CD4-positive, alpha-beta T cell (primary cell): ENCODE results near the gene GADL1. TPM values are rescaled to one million over a fixed set of nuclear protein-coding genes. Genes with fewer than 3 reads are reported as not detected.

ENCODE experiments used
- ATAC-seq: fragments of 200-7000 bp; cut with Tn5 transposase; one replicate; pipeline ENCODE4 v1.10.0; 2022; ENCODE audit warnings: mild to moderate bottlenecking; ENCODE audit not compliant: poor library complexity
- CTCF ChIA-PET: fragments of 350-600 bp; sonication (Branson Sonifier 250); formaldehyde crosslinking; loops from one replicate; lab custom pipeline; 2021; ENCODE audit warnings: antibody characterized with exemption, inconsistent platforms; lab: Charles Lee
- POLR2A ChIA-PET: fragments of 350-600 bp; sonication (Branson Sonifier 250); formaldehyde crosslinking; loops from one replicate; lab custom pipeline; 2021; ENCODE audit warnings: antibody characterized with exemption, inconsistent platforms; lab: Charles Lee
- DNase-seq, 14 experiments: peaks; one replicate each; pipeline ENCODE4 v3.0.0-alpha.2; 2013 to 2020; ENCODE audit warnings: mixed read lengths in 2 of 14
- H3K27ac ChIP-seq, 2 donors: one replicate each; pipeline versions ENCODE4 v1.5.1 to v1.7.0; 2013; ENCODE audit warnings: low read length in 2 of 2, low read depth in 1 of 2, mild to moderate bottlenecking in 1 of 2
- H3K27me3 ChIP-seq, 2 experiments: 1 replicate in 1 of 2; 2 replicates in 1 of 2; pipeline versions ENCODE4 v1.6.1 to v1.7.0; 2013; ENCODE audit warnings: low read length in 2 of 2, control low read depth in 1 of 2, mild to moderate bottlenecking in 1 of 2, moderate library complexity in 1 of 2; ENCODE audit not compliant: insufficient read depth in 2 of 2, control insufficient read depth in 1 of 2
- H3K36me3 ChIP-seq: one replicate; pipeline ENCODE4 v1.6.1; 2013; ENCODE audit warnings: low read length, control low read depth; ENCODE audit not compliant: insufficient read depth
- H3K4me1 ChIP-seq: one replicate; pipeline ENCODE4 v1.6.1; 2013; ENCODE audit warnings: low read length, control low read depth; ENCODE audit not compliant: insufficient read depth
- H3K4me3 ChIP-seq: one replicate; pipeline ENCODE4 v1.5.1; 2013; ENCODE audit warnings: mild to moderate bottlenecking, low read length, moderate library complexity
- H3K9me3 ChIP-seq, 2 experiments: 1 replicate in 1 of 2; 2 replicates in 1 of 2; pipeline versions ENCODE4 v1.6.1 to v1.7.0; 2013; ENCODE audit warnings: low read length in 2 of 2, mild to moderate bottlenecking in 2 of 2, control low read depth in 1 of 2, moderate library complexity in 1 of 2; ENCODE audit not compliant: control insufficient read depth in 1 of 2, insufficient read depth in 1 of 2
- H3K27ac Mint-ChIP-seq: one replicate; pipeline ENCODE4 v1.8.0; 2020; ENCODE audit warnings: mixed read lengths
- H3K27me3 Mint-ChIP-seq: one replicate; pipeline ENCODE4 v1.8.0; 2021; ENCODE audit warnings: mixed read lengths
- H3K36me3 Mint-ChIP-seq: one replicate; pipeline ENCODE4 v1.8.0; 2021; ENCODE audit warnings: low read depth, mixed read lengths
- H3K4me1 Mint-ChIP-seq: one replicate; pipeline ENCODE4 v1.8.0; 2021; ENCODE audit warnings: low read depth, mixed read lengths
- H3K4me3 Mint-ChIP-seq: one replicate; pipeline ENCODE4 v1.8.0; 2020; ENCODE audit warnings: mild to moderate bottlenecking, mixed read lengths
- H3K9me3 Mint-ChIP-seq: one replicate; pipeline ENCODE4 v1.8.0; 2020; ENCODE audit warnings: mixed read lengths
- intact Hi-C, 2 experiments: fragments of 100-400 bp; cut with DNase I in 1 of 2; cut with micrococcal nuclease in 1 of 2; formaldehyde crosslinking; loops; one replicate each; pipeline versions ENCODE4 v1.15.1 to v1.9.0; 2023 to 2025; cut with DNase I, micrococcal nuclease
- total RNA-seq, 174 experiments: library from RNA in 2 of 174; stranded (reverse) in 2 of 174; gene quantifications; one replicate each; pipeline ENCODE4 v1.2.3 and lab custom pipeline; 2021 to 2026
- TF ChIP-seq, protein P1 (sequence below): fragments of 200-600 bp; IDR thresholded peaks from one replicate; pipeline ENCODE4 v1.8.0; 2022; ENCODE audit warnings: antibody characterized with exemption, mild to moderate bottlenecking

The GADL1 gene
- total RNA-seq, 2 experiments from 2014 or later, result not detected

DNA sequence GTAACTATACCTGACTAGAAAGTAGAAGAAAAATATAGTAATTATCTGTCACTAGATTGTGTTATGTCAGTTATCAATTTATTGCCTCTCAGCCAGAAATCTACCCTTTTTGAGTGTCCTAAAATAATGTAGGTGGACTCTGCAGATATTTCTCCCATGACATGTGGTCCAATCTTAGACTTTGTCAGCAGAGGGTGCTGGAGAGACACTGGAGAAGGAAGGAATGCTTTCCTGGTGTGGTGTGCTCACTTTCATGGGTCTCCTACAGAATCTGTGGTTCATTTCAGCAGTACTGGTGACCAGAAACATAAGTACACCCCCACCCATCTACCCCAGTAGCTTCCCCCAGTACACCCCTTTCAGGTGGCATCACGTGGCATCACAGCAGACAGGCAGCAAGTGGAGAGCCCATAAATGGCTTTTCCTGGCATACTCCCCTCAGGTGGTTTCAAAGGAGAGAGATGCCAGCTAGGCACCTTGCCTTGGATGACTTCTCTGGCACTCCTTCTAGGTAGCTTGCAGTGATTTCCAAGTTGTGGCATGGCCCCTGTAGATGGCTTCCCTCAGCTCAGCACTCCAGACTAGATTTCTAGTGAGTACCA is 114.7 kb downstream of the GADL1 start:
- POLR2A ChIA-PET, result no interaction called here
- intact Hi-C loops, result no loop called here

DNA sequence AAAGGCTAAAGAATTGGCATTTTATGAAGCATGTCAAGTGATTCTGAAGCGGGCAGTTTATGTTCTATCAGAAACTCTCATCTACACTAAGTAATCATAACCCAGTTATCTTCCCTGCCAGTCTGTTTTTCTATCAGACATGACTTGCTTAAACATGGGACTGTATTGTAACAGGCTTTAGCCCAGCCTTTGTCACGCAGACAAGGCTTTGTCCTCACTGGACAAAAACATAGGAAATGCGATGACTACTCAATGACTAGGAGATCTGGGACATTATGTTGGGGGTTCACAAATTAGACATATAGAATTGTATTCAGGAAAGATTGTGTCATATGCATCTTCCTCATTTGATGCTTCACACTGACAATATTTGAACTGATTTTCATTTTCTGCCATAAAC is 115.5 kb downstream of the GADL1 start:
- POLR2A ChIA-PET, result no interaction called here
- H3K4me3 ChIP-seq, result no peak overlapping the region
- no peaks in the 10 kb centered on the region for H3K9me3 Mint-ChIP-seq
- H3K4me1 ChIP-seq, result no peaks in the 10 kb centered on the region
- ATAC-seq, result no peak
- H3K27ac ChIP-seq, result no peak overlapping the region
- no peaks in the 10 kb centered on the region for H3K36me3 ChIP-seq
- no peak overlapping the region for H3K4me3 Mint-ChIP-seq
- H3K36me3 Mint-ChIP-seq, result no peaks in the 10 kb centered on the region
- peak in 2 of 14 experiments; percentile 15 to 47 for DNase-seq
- intact Hi-C loops, result no loop called here
- no peaks in the 10 kb centered on the region for H3K4me1 Mint-ChIP-seq
- no peaks in the 10 kb centered on the region for H3K27me3 ChIP-seq
- CTCF ChIA-PET, result no interaction called here
- H3K27me3 Mint-ChIP-seq, result no peaks in the 10 kb centered on the region
- no peak overlapping the region for H3K27ac Mint-ChIP-seq
- no peaks in the 10 kb centered on the region for H3K9me3 ChIP-seq
- TF ChIP-seq, protein P1, sequence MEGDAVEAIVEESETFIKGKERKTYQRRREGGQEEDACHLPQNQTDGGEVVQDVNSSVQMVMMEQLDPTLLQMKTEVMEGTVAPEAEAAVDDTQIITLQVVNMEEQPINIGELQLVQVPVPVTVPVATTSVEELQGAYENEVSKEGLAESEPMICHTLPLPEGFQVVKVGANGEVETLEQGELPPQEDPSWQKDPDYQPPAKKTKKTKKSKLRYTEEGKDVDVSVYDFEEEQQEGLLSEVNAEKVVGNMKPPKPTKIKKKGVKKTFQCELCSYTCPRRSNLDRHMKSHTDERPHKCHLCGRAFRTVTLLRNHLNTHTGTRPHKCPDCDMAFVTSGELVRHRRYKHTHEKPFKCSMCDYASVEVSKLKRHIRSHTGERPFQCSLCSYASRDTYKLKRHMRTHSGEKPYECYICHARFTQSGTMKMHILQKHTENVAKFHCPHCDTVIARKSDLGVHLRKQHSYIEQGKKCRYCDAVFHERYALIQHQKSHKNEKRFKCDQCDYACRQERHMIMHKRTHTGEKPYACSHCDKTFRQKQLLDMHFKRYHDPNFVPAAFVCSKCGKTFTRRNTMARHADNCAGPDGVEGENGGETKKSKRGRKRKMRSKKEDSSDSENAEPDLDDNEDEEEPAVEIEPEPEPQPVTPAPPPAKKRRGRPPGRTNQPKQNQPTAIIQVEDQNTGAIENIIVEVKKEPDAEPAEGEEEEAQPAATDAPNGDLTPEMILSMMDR, result no peak

More for the DNA sequence above, 114.7 kb downstream of the GADL1 start:
- Mint-ChIP-seq H3K36me3 (no peaks in the 10 kb centered on the region), H3K4me3 (no peak overlapping the region), H3K27me3 (no peaks in the 10 kb centered on the region), H3K4me1 (no peaks in the 10 kb centered on the region), H3K9me3 (no peaks in the 10 kb centered on the region), H3K27ac (no peak overlapping the region)
- Histone ChIP-seq H3K27me3 (no peaks in the 10 kb centered on the region), H3K27ac (no peak overlapping the region), H3K4me3 (no peak overlapping the region), H3K4me1 (no peaks in the 10 kb centered on the region), H3K36me3 (no peaks in the 10 kb centered on the region), H3K9me3 (no peaks in the 10 kb centered on the region)
- CTCF ChIA-PET, result no interaction called here
- DNase-seq, result peak in 3 of 14 experiments; percentile 8 to 14 (median 11)
- TF ChIP-seq, protein P1, result no peak
- ATAC-seq, result no peak

DNA sequence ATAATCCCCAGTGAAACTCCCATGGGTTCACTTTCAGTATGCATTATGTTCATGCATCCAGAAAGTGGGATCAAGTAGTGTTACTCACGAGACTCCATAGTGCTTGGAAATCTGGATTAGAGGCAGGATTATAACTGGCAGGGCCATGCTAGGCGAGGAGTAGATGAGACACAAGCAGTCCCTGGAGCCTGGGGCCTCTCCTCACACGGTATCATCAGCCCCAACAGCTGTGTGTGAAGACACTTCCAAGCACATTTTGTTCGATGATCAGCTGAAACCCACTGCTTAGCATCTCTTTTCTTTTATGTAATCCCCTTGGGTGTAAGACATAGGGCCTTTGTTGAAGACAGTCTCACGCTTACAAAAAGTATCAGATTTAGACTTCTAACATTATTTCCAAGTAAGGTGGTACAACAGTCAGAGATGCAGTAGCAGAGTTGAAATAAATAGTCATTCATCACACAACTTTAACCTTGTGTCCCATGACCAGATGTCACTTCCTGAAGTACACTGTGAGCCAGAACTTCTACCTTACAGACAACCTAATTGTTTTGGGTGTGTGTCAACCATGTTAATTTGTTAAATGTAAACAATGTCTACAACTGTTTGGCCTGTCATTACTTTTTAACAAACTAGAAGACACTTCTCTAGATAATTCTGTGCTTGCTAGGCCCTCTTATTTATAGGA is 116.9 kb downstream of the GADL1 start:
- no peaks in the 10 kb centered on the region for H3K4me1 Mint-ChIP-seq
- H3K27me3 Mint-ChIP-seq, result no peaks in the 10 kb centered on the region
- ATAC-seq (no peak), DNase-seq (no peak)
- H3K4me1 ChIP-seq, result no peaks in the 10 kb centered on the region
- H3K27ac Mint-ChIP-seq, result no peak overlapping the region
- no peaks in the 10 kb centered on the region for H3K9me3 Mint-ChIP-seq
- intact Hi-C loops, result no loop called here
- H3K36me3 Mint-ChIP-seq, result no peaks in the 10 kb centered on the region
- no peak overlapping the region for H3K4me3 ChIP-seq
- no peaks in the 10 kb centered on the region for H3K9me3 ChIP-seq
- TF ChIP-seq, protein P1, result no peak
- H3K27me3 ChIP-seq, result no peaks in the 10 kb centered on the region
- no peak overlapping the region for H3K27ac ChIP-seq
- ChIA-PET POLR2A (interaction anchor here (0.6 kb wide), 1 partner anchor 130 kb away, joined by 3 read pairs; no protein-coding TSS in a partner anchor), CTCF (no interaction called here)
- no peak overlapping the region for H3K4me3 Mint-ChIP-seq
- no peaks in the 10 kb centered on the region for H3K36me3 ChIP-seq
